ENCODE measurements around the gene RNF144A. TPM values are rescaled to one million over a fixed set of nuclear protein-coding genes. Genes with fewer than 3 reads are reported as not detected.

Gene RNF144A
- total and polyA plus RNA-seq, 2 experiments from 2014 or later, result 2.8 to 14.7 TPM

- no peak for TF ChIP-seq CREB1 (CRISPR knock-in tag; IDR thresholded peaks at IDR 0.05; ENCODE audit: low read depth)
- TF ChIP-seq NANOG (IDR thresholded peaks at IDR 0.05; ENCODE audit: borderline replicate concordance), result no peak
- no peak for TF ChIP-seq EZH2phosphoT487 (IDR thresholded peaks at IDR 0.05; ENCODE audit: unreplicated experiment)
- TF ChIP-seq ZNF331 (CRISPR knock-in tag; IDR thresholded peaks at IDR 0.05; ENCODE audit: low read depth), result no peak
- no peak for TF ChIP-seq JUNB (IDR thresholded peaks at IDR 0.05; ENCODE audit: unreplicated experiment)
- no peak for TF ChIP-seq STAT1 (IDR thresholded peaks at IDR 0.05; ENCODE audit: unreplicated experiment)
- TF ChIP-seq ZNF114 (CRISPR knock-in tag; IDR thresholded peaks at IDR 0.05), result no peak
Measured at GRCh38 chr2:6906165-6906741, 11.0 kb upstream of the RNF144A start (continued).

GRCh38 chr2:6908291-6908690 is 8.9 kb upstream of the RNF144A start:
- no peaks in the 10 kb centered on the region for H3K27me3 ChIP-seq (ENCODE audit: insufficient read depth)
- Mint-ChIP-seq H3K4me1 (no peaks in the 10 kb centered on the region), H3K9me3 (peaks cover 10% of the 10 kb centered on the region; the same call in 1 of the 3 replicates), H3K4me3 (no peak overlapping the region), H3K27me3 (ENCODE audit: insufficient read depth, low read depth, poor library complexity) (no peaks in the 10 kb centered on the region), H3K27ac (no peak overlapping the region), H3K36me3 (ENCODE audit: low read depth) (no peaks in the 10 kb centered on the region)
- H3K4me3 ChIP-seq, result no peak overlapping the region
- no peak for DNase-seq (ENCODE audit: low spot score)
- H3K4me2 ChIP-seq, result no peak overlapping the region
- no peaks in the 10 kb centered on the region for H3K79me2 ChIP-seq (replicated peaks; ENCODE audit: insufficient read depth)
- H3F3A ChIP-seq (replicated peaks; ENCODE audit: low read depth), result no peaks in the 10 kb centered on the region
- ATAC-seq, result no peak
- H4K20me1 ChIP-seq (replicated peaks; ENCODE audit: insufficient read depth), result no peaks in the 10 kb centered on the region
- 0 out of 2 replicates have a peak, but pooled peaks cover 3% of the 10 kb centered on the region for H3K9me2 ChIP-seq (ENCODE audit: insufficient read depth)
- TF ChIP-seq ZNF114 (CRISPR knock-in tag; IDR thresholded peaks at IDR 0.05) (no peak), CTCF (conservative IDR thresholded peaks at IDR 0.05; ENCODE audit: low read depth in 2 of 2) (no peak), EZH2phosphoT487 (IDR thresholded peaks at IDR 0.05; ENCODE audit: unreplicated experiment) (no peak), POLR2AphosphoS5 (IDR thresholded peaks at IDR 0.05; ENCODE audit: low read depth) (no peak), ZNF331 (CRISPR knock-in tag; IDR thresholded peaks at IDR 0.05; ENCODE audit: low read depth) (no peak)
- H3K27ac ChIP-seq (ENCODE audit: low read depth), result no peak overlapping the region
- no peak overlapping the region for H2AFZ ChIP-seq
- H3K4me1 ChIP-seq (ENCODE audit: insufficient read depth), result no peaks in the 10 kb centered on the region
- H3K36me3 ChIP-seq (ENCODE audit: insufficient read depth), result no peaks in the 10 kb centered on the region

GRCh38 chr2:6909431-6910385 is 7.5 kb upstream of the RNF144A start:
- no peak overlapping the region for H3K4me3 ChIP-seq
- H3K27ac ChIP-seq (ENCODE audit: low read depth), result no peak overlapping the region
- Mint-ChIP-seq H3K27me3 (ENCODE audit: insufficient read depth, low read depth, poor library complexity) (no peaks in the 10 kb centered on the region), H3K9me3 (peaks cover 6% of the 10 kb centered on the region; the same call in 1 of the 3 replicates), H3K27ac (no peak overlapping the region), H3K4me1 (peaks cover under 1% of the 10 kb centered on the region), H3K36me3 (ENCODE audit: low read depth) (no peaks in the 10 kb centered on the region), H3K4me3 (no peak overlapping the region)
- no peaks in the 10 kb centered on the region for H3K4me1 ChIP-seq (ENCODE audit: insufficient read depth)
- no peaks in the 10 kb centered on the region for H3K36me3 ChIP-seq (ENCODE audit: insufficient read depth)
- no peaks in the 10 kb centered on the region for H4K20me1 ChIP-seq (replicated peaks; ENCODE audit: insufficient read depth)
- H3F3A ChIP-seq (replicated peaks; ENCODE audit: low read depth), result no peaks in the 10 kb centered on the region
- ATAC-seq, result no peak
- H3K9me2 ChIP-seq (ENCODE audit: insufficient read depth), result no peaks in the 10 kb centered on the region
- no peak overlapping the region for H3K4me2 ChIP-seq
- no peaks in the 10 kb centered on the region for H3K27me3 ChIP-seq (ENCODE audit: insufficient read depth)
- H3K79me2 ChIP-seq (replicated peaks; ENCODE audit: insufficient read depth), result no peaks in the 10 kb centered on the region
- no peak overlapping the region for H2AFZ ChIP-seq
- no peak for DNase-seq (ENCODE audit: low spot score)
- TF ChIP-seq ZNF114 (CRISPR knock-in tag; IDR thresholded peaks at IDR 0.05) (no peak), ETS1 (IDR thresholded peaks at IDR 0.05) (no peak), JUNB (IDR thresholded peaks at IDR 0.05; ENCODE audit: unreplicated experiment) (no peak), EZH2phosphoT487 (IDR thresholded peaks at IDR 0.05; ENCODE audit: unreplicated experiment) (no peak), CTCF (conservative IDR thresholded peaks at IDR 0.05; ENCODE audit: low read depth in 2 of 2) (no peak), CREB1 (CRISPR knock-in tag; IDR thresholded peaks at IDR 0.05; ENCODE audit: low read depth) (no peak), STAT1 (IDR thresholded peaks at IDR 0.05; ENCODE audit: unreplicated experiment) (no peak), NANOG (IDR thresholded peaks at IDR 0.05; ENCODE audit: borderline replicate concordance) (no peak), EZH2 (IDR thresholded peaks at IDR 0.05; ENCODE audit: low read depth, unreplicated experiment) (no peak)
